GM12874 (cell line): ENCODE data around the gene LPGAT1.

ENCODE experiments used
- TF ChIP-seq, protein P1 (sequence below): IDR thresholded peaks from 2 replicates; pipeline ENCODE4 v1.5.1; 2011; ENCODE audit warnings: low read depth, mild to moderate bottlenecking, control low read depth, low read length, moderate library complexity; ENCODE audit not compliant: insufficient read depth

Gene LPGAT1

DNA sequence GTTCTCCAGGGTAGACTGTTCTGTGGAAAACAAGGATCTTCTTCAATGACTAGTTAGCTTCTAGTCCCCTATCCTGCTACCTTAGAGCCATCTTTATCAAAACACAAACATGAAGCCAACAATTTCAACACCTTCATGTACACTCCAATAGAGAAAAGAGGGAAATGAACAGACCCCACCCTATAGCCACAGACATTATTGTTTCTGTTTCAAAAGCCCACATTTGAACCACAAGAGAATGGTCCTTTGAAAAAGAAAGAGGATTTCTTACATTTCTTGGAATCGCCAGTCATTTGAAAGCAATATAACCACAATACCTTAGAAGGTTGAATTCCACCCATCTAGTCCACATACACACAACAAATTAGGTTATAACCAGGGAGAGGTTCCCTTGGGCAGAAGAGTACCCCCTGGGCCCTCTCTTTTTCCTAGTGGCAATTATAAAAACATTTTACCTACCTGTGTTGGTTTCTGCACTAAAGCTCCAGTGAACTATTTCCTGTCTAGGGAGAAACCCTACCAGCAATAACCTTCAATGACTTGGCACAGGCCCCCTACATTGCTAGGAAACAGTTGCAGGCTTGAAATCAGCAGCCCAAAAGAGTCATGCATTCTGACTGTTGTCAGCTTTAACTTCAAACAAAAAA, 2.7 kb upstream of the LPGAT1 start:
- TF ChIP-seq, protein P1, sequence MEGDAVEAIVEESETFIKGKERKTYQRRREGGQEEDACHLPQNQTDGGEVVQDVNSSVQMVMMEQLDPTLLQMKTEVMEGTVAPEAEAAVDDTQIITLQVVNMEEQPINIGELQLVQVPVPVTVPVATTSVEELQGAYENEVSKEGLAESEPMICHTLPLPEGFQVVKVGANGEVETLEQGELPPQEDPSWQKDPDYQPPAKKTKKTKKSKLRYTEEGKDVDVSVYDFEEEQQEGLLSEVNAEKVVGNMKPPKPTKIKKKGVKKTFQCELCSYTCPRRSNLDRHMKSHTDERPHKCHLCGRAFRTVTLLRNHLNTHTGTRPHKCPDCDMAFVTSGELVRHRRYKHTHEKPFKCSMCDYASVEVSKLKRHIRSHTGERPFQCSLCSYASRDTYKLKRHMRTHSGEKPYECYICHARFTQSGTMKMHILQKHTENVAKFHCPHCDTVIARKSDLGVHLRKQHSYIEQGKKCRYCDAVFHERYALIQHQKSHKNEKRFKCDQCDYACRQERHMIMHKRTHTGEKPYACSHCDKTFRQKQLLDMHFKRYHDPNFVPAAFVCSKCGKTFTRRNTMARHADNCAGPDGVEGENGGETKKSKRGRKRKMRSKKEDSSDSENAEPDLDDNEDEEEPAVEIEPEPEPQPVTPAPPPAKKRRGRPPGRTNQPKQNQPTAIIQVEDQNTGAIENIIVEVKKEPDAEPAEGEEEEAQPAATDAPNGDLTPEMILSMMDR = no peak

DNA sequence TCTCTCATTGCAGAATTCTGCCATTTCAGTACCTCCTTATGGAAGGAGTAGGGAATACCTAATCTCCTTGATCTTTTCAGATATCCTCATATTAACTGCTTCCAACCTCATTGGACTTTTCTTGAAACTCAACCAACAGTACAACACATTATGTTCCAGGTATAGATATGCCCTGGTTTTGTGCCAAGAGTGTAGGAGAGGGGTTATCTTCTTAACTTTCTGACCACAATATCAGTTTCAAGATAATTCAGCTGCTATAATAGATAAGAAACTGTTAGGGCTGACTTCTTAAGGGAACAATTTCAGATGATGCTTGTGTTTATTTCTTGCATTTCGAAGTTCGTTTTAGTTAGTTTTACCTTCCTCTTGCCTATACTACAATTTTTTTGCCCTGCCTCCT, 2.1 kb upstream of the LPGAT1 start:
- TF ChIP-seq, protein P1 = no peak

DNA sequence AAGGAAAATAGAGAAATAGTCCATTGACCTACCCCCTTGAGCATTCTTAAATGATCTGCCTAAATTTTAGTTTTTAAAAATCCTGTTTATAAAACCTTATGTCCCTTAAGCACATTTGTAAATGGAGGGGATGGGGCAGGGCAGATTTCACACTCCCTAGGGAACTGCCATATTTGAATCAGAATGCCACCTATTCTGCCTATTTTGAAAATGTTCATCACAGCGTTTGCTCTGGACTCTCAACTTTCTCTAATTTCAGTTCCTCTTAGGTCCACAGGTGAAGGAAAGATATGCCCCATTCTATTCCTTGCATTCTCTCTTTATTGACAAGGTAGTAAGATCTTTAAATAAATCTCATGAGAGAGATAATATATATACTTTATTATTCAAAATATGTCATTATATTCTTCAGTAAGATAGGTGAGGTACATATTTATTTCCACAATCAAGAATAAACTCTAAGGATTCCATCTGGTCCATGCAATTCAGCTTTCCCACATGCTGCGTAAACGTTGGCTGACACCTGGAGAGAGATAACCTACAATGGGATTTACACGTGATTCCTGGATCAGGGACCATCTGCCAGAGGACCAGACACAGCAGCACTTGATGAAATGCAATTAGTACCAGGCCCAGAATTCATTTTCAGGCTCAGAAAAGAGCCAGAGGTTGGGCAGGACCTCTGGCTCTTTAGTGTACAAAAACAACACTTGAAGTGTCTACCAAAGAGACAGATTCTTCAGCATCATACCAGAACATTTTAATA, 1.2 kb upstream of the LPGAT1 start:
- TF ChIP-seq, protein P1 = no peak

DNA sequence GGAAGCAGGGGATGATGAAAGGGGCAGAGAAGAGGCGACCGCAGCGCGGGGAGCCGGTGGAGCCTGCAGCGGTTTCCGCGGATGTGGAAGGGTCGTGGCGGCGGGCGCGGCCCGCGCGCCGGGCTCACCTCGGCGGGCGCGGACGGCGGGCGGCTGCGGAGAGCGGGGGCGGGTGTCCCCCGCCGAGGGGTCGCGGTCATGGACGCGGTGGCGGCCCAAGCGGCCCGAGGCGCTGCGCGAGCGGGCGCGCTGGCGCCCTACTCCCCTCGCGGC, 572 bp downstream of the LPGAT1 start:
- TF ChIP-seq, protein P1 = no peak

DNA sequence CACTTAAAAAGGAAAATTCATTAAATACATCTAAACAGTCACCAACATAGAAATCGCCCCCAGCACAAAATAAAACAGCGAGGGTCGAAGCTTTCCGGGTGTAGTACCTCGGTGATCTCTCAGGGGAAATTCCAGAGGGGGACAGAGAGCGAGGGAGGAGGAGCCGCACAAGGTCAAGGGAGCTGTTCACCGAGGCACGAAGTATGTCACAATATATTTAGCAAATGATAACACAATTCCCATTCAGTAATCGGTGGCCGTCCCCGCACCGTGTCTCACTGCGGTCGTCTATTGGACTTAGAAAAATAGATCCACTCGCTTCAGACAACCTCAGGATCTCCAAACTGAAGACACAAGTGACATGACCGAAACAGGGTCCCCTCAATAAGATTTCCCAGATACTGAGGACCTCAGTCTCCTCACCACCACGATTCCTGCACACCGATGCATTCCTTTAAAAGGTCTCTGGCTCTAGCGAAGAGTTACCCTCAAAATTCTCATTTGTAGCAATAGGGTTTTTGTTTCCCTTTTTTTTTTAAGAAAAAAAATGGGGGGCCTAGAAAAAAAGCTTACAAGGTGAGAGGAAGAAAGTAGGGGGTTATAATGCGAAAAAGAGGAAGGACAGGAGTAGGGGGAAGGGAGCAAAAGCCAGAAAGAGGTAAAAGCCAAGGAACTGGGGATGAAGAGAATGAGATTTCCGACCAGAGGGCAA, 1.1 kb downstream of the LPGAT1 start:
- TF ChIP-seq, protein P1 = no peak

DNA sequence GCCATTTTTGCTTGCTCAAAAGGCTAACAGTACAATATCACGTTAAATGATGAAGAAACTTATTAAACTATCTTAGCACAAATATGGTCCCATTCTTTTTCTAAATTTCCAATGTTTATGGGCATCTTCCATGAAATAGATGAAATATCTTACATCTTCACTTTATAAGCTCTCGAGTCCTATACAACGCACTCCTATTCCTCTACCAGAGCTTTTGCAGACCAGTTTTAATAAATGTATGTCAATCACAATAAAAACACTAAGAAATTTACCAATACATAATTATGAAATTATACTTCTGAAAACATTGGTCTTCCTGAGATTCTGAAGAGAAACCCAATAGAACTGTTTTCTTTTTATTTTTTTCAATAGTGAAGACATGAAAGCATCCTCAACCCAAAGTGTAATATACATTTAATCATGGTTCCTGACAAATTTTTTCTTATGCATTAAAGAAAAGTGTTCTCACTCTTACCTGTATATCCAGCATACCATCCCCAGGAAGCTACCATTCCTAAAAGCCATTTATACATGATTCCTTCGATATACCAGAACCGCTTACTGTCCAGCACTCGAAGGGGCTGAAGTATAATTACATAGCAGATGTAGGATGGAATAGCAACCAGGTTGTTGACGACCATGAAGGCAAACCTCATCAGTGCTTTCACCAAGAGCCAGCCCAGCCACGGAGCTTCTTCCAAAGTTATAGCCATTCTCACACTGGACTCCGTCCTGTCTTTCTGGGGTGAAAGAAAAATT, 1.8 kb downstream of the LPGAT1 start:
- TF ChIP-seq, protein P1 = no peak

DNA sequence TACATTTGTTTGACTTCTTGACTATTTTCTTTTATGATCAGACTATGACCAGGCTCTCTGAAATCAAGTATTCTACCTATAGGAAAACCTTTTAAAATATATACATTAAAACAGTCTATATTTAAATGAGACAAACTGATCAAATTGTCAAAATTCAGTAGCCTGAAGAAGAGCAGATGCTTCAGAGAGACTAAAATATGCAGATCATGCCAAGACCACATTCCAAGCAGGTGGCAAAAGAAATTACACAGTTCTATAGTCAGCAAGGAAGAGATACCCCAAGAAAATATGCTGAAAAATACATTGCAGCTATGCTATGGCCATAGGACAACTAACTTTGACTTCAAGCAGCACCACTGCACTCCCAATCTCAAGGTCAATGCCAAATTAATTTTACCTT, 3.5 kb downstream of the LPGAT1 start:
- TF ChIP-seq, protein P1 = no peak
